NOMO-1 (cell line): Measurements from ENCODE around the gene TEX47.

Experiments used
- DNase-seq, 2 experiments: peaks; one replicate each; lab custom pipeline; 2025; ENCODE audit not compliant: unreplicated experiment in 2 of 2; lab: John Stamatoyannopoulos, UW

The TEX47 gene

DNA sequence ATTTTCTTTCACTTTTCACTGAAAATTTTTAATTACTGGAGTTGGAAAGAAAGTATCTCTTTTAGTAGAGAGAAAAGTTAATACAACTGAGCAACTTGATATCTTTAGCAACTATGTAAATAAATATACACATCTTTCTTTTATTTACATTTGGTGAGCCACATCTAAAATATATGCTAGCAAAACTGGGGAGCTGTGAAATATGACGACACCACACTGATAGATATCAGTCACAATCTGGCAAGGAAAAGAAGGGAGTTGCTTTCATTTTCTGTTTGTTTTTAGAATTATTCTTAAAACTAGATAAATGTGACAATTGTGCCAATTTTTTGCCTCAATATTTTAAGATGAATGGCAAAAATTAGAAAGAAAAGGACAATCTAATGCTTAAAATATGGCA, 38.7 kb downstream of the TEX47 start:
- no peak for DNase-seq

DNA sequence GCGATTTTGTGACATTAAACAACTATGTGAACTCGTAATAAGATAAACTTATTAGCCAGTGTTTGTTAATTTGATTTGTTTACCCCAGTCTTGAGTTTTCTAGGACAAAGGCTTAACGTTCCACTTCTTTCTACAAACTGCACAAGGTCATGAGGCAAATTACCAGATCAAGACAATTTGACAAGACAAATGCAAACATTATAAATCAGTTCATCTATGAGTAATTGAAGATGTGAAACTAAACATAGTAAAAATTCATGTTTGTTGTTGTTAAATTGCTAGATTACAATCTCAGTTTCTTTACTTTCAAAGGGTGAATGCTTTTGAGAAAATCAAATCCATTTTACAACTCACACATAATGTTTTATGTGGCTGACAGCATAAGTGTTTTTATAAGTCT, 49.4 kb downstream of the TEX47 start:
- no peak for DNase-seq
